Osteoblast (primary cell): ENCODE measurements around the gene DNAJC18. TPM values are rescaled to one million over a fixed set of nuclear protein-coding genes. Genes with fewer than 3 reads are reported as not detected.

Source experiments
- DNase-seq: peaks from one replicate; pipeline ENCODE4 v3.0.0; 2011; ENCODE audit warnings: low spot score, mixed read lengths; ENCODE audit not compliant: insufficient read length; ENCODE audit errors: missing footprints
- H2AFZ ChIP-seq: 2 replicates; pipeline ENCODE4 v1.6.0; 2011; ENCODE audit warnings: mild to moderate bottlenecking, low read length
- H3K27ac ChIP-seq: 2 replicates; pipeline ENCODE4 v1.5.1; 2011; ENCODE audit warnings: mild to moderate bottlenecking, low read depth, low read length, moderate library complexity
- H3K27me3 ChIP-seq: 2 replicates; pipeline ENCODE4 v1.6.0; 2012; ENCODE audit warnings: mild to moderate bottlenecking, control low read depth, inconsistent platforms, low read length, moderate library complexity; ENCODE audit not compliant: insufficient read depth
- H3K36me3 ChIP-seq: 2 replicates; pipeline ENCODE4 v1.5.1; 2011; ENCODE audit warnings: mild to moderate bottlenecking, low read length, control low read depth, moderate library complexity; ENCODE audit not compliant: insufficient read depth
- H3K4me1 ChIP-seq: 2 replicates; pipeline ENCODE4 v1.5.1; 2011; ENCODE audit warnings: mild to moderate bottlenecking, low read length, control low read depth, moderate library complexity; ENCODE audit not compliant: insufficient read depth
- H3K4me2 ChIP-seq: 2 replicates; pipeline ENCODE4 v1.6.0; 2011; ENCODE audit warnings: mild to moderate bottlenecking, low read length; ENCODE audit not compliant: insufficient read depth
- H3K4me3 ChIP-seq: fragments of 200-600 bp; sonication (generic); 3 replicates; pipeline ENCODE4 v1.5.1; 2012; ENCODE audit warnings: mild to moderate bottlenecking, low read length, inconsistent platforms; ENCODE audit not compliant: insufficient read depth
- H3K79me2 ChIP-seq: 2 replicates; pipeline ENCODE4 v1.6.0; 2012; ENCODE audit warnings: mild to moderate bottlenecking, low read length, control low read depth, inconsistent platforms; ENCODE audit not compliant: insufficient read depth
- H3K9me3 ChIP-seq: 2 replicates; pipeline ENCODE4 v1.5.1; 2011; ENCODE audit warnings: low read depth, low read length, control low read depth
- H4K20me1 ChIP-seq: 2 replicates; pipeline ENCODE4 v1.6.0; 2012; ENCODE audit warnings: mild to moderate bottlenecking, low read length, control low read depth; ENCODE audit not compliant: insufficient read depth
- total RNA-seq: library from RNA; depleted of rRNA; stranded (reverse); fragments of >200 nt; gene quantifications from 2 replicates; pipeline ENCODE4 v1.2.3, GENCODE V29; 2012
- TF ChIP-seq, protein P1 (sequence below): IDR thresholded peaks from 2 replicates; pipeline ENCODE4 v1.5.1; 2011; ENCODE audit warnings: mild to moderate bottlenecking, low read depth, low read length, moderate library complexity; ENCODE audit errors: extremely low read depth

DNAJC18 gene
- total RNA-seq, 1 donor = 16.3 TPM

GRCh38 chr5:139438707-139439012, 665 bp downstream of the DNAJC18 start:
- H3K79me2 ChIP-seq = no peaks in the 10 kb centered on the region
- no peaks in the 10 kb centered on the region for H3K27me3 ChIP-seq
- no peaks in the 10 kb centered on the region for H3K36me3 ChIP-seq
- TF ChIP-seq, protein P1, sequence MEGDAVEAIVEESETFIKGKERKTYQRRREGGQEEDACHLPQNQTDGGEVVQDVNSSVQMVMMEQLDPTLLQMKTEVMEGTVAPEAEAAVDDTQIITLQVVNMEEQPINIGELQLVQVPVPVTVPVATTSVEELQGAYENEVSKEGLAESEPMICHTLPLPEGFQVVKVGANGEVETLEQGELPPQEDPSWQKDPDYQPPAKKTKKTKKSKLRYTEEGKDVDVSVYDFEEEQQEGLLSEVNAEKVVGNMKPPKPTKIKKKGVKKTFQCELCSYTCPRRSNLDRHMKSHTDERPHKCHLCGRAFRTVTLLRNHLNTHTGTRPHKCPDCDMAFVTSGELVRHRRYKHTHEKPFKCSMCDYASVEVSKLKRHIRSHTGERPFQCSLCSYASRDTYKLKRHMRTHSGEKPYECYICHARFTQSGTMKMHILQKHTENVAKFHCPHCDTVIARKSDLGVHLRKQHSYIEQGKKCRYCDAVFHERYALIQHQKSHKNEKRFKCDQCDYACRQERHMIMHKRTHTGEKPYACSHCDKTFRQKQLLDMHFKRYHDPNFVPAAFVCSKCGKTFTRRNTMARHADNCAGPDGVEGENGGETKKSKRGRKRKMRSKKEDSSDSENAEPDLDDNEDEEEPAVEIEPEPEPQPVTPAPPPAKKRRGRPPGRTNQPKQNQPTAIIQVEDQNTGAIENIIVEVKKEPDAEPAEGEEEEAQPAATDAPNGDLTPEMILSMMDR = no peak
- DNase-seq = no peak
- peaks cover 13% of the 10 kb centered on the region for H3K4me1 ChIP-seq
- H3K9me3 ChIP-seq = no peaks in the 10 kb centered on the region
- H3K4me2 ChIP-seq = peak overlapping the region; percentile 86
- no peak overlapping the region for H3K27ac ChIP-seq
- H3K4me3 ChIP-seq = peak overlapping the region; percentile 89
- H2AFZ ChIP-seq = peak overlapping the region; percentile 67
- no peaks in the 10 kb centered on the region for H4K20me1 ChIP-seq

GRCh38 chr5:139435676-139436075, 3.6 kb downstream of the DNAJC18 start:
- H2AFZ ChIP-seq = no peak overlapping the region
- no peak for DNase-seq
- no peaks in the 10 kb centered on the region for H3K27me3 ChIP-seq
- no peak overlapping the region for H3K4me3 ChIP-seq
- no peak overlapping the region for H3K4me2 ChIP-seq
- no peaks in the 10 kb centered on the region for H3K36me3 ChIP-seq
- TF ChIP-seq, protein P1 = no peak
- no peaks in the 10 kb centered on the region for H3K79me2 ChIP-seq
- no peaks in the 10 kb centered on the region for H4K20me1 ChIP-seq
- H3K27ac ChIP-seq = no peak overlapping the region
- no peaks in the 10 kb centered on the region for H3K9me3 ChIP-seq
- H3K4me1 ChIP-seq = peaks cover 11% of the 10 kb centered on the region

DNA sequence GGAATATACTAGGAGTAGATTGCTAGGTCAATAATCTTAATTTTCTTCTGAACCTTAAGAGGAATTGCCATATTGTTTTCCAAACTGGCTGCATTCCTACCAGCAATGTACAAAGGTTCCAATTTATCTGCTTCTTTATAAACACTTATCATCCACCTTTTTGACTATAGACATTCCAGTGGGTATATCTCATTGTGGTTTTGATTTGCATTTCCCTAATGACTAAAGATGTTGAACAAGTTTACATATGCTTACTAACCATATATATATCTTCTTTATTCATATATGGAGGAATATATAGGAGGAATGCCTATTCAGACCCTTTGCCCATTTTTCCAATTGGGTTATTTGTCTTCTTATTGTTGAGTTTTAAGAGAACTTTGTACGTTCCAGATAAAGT, 7.6 kb downstream of the DNAJC18 start:
- no peak overlapping the region for H3K4me3 ChIP-seq
- no peak overlapping the region for H3K27ac ChIP-seq
- H3K27me3 ChIP-seq = no peaks in the 10 kb centered on the region
- H3K4me1 ChIP-seq = no peaks in the 10 kb centered on the region
- no peak overlapping the region for H2AFZ ChIP-seq
- H3K36me3 ChIP-seq = no peaks in the 10 kb centered on the region
- H3K9me3 ChIP-seq = no peaks in the 10 kb centered on the region
- TF ChIP-seq, protein P1 = no peak
- H3K79me2 ChIP-seq = no peaks in the 10 kb centered on the region
- H4K20me1 ChIP-seq = no peaks in the 10 kb centered on the region
- no peak overlapping the region for H3K4me2 ChIP-seq
- DNase-seq = no peak

- TF ChIP-seq, protein P1 = no peak
- no peak for DNase-seq
- H2AFZ ChIP-seq = no peak overlapping the region
- H3K27ac ChIP-seq = no peak overlapping the region
- H3K4me1 ChIP-seq = peaks cover 6% of the 10 kb centered on the region
- H3K9me3 ChIP-seq = no peaks in the 10 kb centered on the region
- no peak overlapping the region for H3K4me2 ChIP-seq
- H3K27me3 ChIP-seq = no peaks in the 10 kb centered on the region
- no peaks in the 10 kb centered on the region for H3K79me2 ChIP-seq
- H4K20me1 ChIP-seq = no peaks in the 10 kb centered on the region
- no peak overlapping the region for H3K4me3 ChIP-seq
- H3K36me3 ChIP-seq = peaks cover under 1% of the 10 kb centered on the region
These were observed 9.3 kb downstream of the DNAJC18 start for GRCh38 chr5:139430015-139430414.
